Measurements from ENCODE around the gene ZNF624. TPM values are rescaled to one million over a fixed set of nuclear protein-coding genes. Genes with fewer than 3 reads are reported as not detected.

ZNF624 gene
- total and polyA plus RNA-seq, 2 experiments from 2014 or later, result 2.7 to 3.9 TPM

DNA sequence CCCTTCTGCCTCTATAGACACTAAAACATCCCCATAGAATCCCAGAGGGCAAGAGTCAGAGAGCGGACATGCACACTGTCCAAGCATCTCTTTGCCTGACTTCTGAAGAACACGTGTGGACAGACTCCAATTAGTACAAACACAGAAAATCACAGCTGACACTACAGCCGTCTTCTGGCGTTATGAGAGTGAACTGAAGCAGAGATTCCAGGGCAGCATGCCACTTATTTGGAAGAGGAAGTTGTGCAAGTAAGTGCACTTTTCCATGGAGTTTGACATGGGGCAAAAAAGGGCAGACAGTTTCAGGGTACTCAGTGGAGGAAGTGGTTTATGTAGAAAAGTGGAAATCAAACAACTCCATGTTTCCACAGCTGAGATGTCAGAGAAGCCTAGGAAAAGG is 67.9 kb downstream of the ZNF624 start:
- no peaks in the 10 kb centered on the region; the same call in 1 of the 2 replicates for H3K36me3 ChIP-seq (ENCODE audit: insufficient read depth)
- H3K4me1 ChIP-seq (ENCODE audit: insufficient read depth), result peaks cover 7% of the 10 kb centered on the region
- H3K27me3 Mint-ChIP-seq (ENCODE audit: insufficient read depth, low read depth, poor library complexity), result peaks cover 28% of the 10 kb centered on the region
- H3K4me3 Mint-ChIP-seq, result no peak overlapping the region
- H4K20me1 ChIP-seq (replicated peaks; ENCODE audit: insufficient read depth), result no peaks in the 10 kb centered on the region
- H3K27ac Mint-ChIP-seq, result no peak overlapping the region
- H3K27ac ChIP-seq (ENCODE audit: low read depth), result no peak overlapping the region
- peaks cover 5% of the 10 kb centered on the region; the same call in 1 of the 2 replicates for H3F3A ChIP-seq (replicated peaks; ENCODE audit: low read depth)
- H3K4me3 ChIP-seq, result no peak overlapping the region
- H2AFZ ChIP-seq, result no peak overlapping the region
- TF ChIP-seq, protein P1, sequence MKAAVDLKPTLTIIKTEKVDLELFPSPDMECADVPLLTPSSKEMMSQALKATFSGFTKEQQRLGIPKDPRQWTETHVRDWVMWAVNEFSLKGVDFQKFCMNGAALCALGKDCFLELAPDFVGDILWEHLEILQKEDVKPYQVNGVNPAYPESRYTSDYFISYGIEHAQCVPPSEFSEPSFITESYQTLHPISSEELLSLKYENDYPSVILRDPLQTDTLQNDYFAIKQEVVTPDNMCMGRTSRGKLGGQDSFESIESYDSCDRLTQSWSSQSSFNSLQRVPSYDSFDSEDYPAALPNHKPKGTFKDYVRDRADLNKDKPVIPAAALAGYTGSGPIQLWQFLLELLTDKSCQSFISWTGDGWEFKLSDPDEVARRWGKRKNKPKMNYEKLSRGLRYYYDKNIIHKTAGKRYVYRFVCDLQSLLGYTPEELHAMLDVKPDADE (IDR thresholded peaks at IDR 0.05), result no peak
- TF ChIP-seq ZNF331 (CRISPR knock-in tag; IDR thresholded peaks at IDR 0.05; ENCODE audit: low read depth) (no peak), POLR2AphosphoS5 (IDR thresholded peaks at IDR 0.05; ENCODE audit: low read depth) (no peak), CREB1 (CRISPR knock-in tag; IDR thresholded peaks at IDR 0.05; ENCODE audit: low read depth) (no peak), JUNB (IDR thresholded peaks at IDR 0.05; ENCODE audit: unreplicated experiment) (no peak), EZH2 (IDR thresholded peaks at IDR 0.05; ENCODE audit: low read depth, unreplicated experiment) (no peak)
- TF ChIP-seq, protein P2, sequence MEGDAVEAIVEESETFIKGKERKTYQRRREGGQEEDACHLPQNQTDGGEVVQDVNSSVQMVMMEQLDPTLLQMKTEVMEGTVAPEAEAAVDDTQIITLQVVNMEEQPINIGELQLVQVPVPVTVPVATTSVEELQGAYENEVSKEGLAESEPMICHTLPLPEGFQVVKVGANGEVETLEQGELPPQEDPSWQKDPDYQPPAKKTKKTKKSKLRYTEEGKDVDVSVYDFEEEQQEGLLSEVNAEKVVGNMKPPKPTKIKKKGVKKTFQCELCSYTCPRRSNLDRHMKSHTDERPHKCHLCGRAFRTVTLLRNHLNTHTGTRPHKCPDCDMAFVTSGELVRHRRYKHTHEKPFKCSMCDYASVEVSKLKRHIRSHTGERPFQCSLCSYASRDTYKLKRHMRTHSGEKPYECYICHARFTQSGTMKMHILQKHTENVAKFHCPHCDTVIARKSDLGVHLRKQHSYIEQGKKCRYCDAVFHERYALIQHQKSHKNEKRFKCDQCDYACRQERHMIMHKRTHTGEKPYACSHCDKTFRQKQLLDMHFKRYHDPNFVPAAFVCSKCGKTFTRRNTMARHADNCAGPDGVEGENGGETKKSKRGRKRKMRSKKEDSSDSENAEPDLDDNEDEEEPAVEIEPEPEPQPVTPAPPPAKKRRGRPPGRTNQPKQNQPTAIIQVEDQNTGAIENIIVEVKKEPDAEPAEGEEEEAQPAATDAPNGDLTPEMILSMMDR (conservative IDR thresholded peaks at IDR 0.05; ENCODE audit: low read depth in 2 of 2), result no peak
- peaks cover 31% of the 10 kb centered on the region for H3K27me3 ChIP-seq (ENCODE audit: insufficient read depth)
- H3K36me3 Mint-ChIP-seq (ENCODE audit: low read depth), result peaks cover 9% of the 10 kb centered on the region; the same call in 2 of the 3 replicates
- no peaks in the 10 kb centered on the region for H3K79me2 ChIP-seq (replicated peaks; ENCODE audit: insufficient read depth)
- H3K4me2 ChIP-seq, result no peak overlapping the region
- no peak for DNase-seq (ENCODE audit: low spot score)
- H3K9me2 ChIP-seq (ENCODE audit: insufficient read depth), result no peaks in the 10 kb centered on the region; the same call in 1 of the 2 replicates
- no peak for ATAC-seq
- H3K9me3 Mint-ChIP-seq, result peaks cover 14% of the 10 kb centered on the region
- peaks cover 6% of the 10 kb centered on the region; the same call in 2 of the 3 replicates for H3K4me1 Mint-ChIP-seq

DNA sequence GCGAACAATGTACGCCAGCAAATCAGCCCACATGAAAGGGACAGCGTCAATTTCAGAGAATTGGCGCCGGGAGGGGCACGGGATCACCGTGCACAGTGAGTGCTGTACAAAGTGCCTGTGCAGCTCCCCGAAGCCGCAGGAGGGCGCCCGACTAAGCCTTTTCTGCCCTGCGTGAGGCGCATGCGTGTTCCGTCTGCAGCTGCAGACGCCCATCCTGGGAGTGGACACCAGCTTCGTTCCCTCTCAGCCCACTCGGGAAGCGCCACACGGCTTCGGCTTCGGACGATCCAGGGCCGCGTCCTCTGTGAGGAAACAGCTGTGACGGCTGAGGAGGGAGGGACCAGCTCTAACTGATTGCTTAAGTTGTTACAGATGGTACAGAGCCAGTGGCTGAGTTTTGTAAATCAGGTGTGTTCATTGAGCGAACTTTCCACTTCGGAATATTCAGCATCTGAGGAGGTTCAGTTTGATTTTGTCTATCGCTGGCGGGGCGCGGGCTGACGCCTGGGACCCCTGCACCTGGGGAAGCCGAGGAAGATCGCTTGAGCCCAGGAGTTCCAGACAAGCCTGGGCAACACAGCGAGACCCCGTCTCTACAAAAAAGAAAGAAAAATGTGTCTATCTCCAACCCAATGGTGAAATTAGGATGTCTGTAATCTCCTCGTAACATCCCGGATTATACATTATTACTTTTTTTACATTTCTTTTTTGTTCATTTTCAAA is 69.2 kb downstream of the ZNF624 start:
- no peak overlapping the region for H3K27ac Mint-ChIP-seq
- peaks cover 5% of the 10 kb centered on the region; the same call in 1 of the 2 replicates for H3F3A ChIP-seq (replicated peaks; ENCODE audit: low read depth)
- TF ChIP-seq, protein P2 (conservative IDR thresholded peaks at IDR 0.05; ENCODE audit: low read depth in 2 of 2), result peak; percentile 83 to 94
- TF ChIP-seq, protein P3, sequence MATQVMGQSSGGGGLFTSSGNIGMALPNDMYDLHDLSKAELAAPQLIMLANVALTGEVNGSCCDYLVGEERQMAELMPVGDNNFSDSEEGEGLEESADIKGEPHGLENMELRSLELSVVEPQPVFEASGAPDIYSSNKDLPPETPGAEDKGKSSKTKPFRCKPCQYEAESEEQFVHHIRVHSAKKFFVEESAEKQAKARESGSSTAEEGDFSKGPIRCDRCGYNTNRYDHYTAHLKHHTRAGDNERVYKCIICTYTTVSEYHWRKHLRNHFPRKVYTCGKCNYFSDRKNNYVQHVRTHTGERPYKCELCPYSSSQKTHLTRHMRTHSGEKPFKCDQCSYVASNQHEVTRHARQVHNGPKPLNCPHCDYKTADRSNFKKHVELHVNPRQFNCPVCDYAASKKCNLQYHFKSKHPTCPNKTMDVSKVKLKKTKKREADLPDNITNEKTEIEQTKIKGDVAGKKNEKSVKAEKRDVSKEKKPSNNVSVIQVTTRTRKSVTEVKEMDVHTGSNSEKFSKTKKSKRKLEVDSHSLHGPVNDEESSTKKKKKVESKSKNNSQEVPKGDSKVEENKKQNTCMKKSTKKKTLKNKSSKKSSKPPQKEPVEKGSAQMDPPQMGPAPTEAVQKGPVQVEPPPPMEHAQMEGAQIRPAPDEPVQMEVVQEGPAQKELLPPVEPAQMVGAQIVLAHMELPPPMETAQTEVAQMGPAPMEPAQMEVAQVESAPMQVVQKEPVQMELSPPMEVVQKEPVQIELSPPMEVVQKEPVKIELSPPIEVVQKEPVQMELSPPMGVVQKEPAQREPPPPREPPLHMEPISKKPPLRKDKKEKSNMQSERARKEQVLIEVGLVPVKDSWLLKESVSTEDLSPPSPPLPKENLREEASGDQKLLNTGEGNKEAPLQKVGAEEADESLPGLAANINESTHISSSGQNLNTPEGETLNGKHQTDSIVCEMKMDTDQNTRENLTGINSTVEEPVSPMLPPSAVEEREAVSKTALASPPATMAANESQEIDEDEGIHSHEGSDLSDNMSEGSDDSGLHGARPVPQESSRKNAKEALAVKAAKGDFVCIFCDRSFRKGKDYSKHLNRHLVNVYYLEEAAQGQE (IDR thresholded peaks at IDR 0.05; ENCODE audit: unreplicated experiment), result no peak
- peak; percentile 81 for TF ChIP-seq POLR2AphosphoS5 (IDR thresholded peaks at IDR 0.05; ENCODE audit: low read depth)
- TF ChIP-seq, protein P1 (IDR thresholded peaks at IDR 0.05), result no peak

More for the DNA sequence above, 69.2 kb downstream of the ZNF624 start:
- peak overlapping the region; percentile 78 for H3K4me2 ChIP-seq
- H3K4me3 ChIP-seq, result peak overlapping the region; percentile 54
- H3K27ac ChIP-seq (ENCODE audit: low read depth), result no peak overlapping the region
- H3K4me1 ChIP-seq (ENCODE audit: insufficient read depth), result peaks cover 7% of the 10 kb centered on the region
- no peaks in the 10 kb centered on the region for H4K20me1 ChIP-seq (replicated peaks; ENCODE audit: insufficient read depth)
- Mint-ChIP-seq H3K36me3 (ENCODE audit: low read depth) (peaks cover under 1% of the 10 kb centered on the region; the same call in 1 of the 3 replicates), H3K4me1 (peaks cover 7% of the 10 kb centered on the region; the same call in 2 of the 3 replicates), H3K4me3 (peak overlapping the region; percentile 72), H3K27me3 (ENCODE audit: insufficient read depth, low read depth, poor library complexity) (peaks cover 24% of the 10 kb centered on the region), H3K9me3 (peaks cover 9% of the 10 kb centered on the region)
- H3K79me2 ChIP-seq (replicated peaks; ENCODE audit: insufficient read depth), result no peaks in the 10 kb centered on the region
- DNase-seq (ENCODE audit: low spot score) (peak; percentile 95), ATAC-seq (peak; percentile 87)
- H3K27me3 ChIP-seq (ENCODE audit: insufficient read depth), result peaks cover 31% of the 10 kb centered on the region
- H3K9me2 ChIP-seq (ENCODE audit: insufficient read depth), result no peaks in the 10 kb centered on the region
- H3K36me3 ChIP-seq (ENCODE audit: insufficient read depth), result no peaks in the 10 kb centered on the region
- peak overlapping the region; percentile 84; the same call in 1 of the 2 replicates for H2AFZ ChIP-seq
